BLaER1 treated with 17β-estradiol and CSF1 and Interleukin-3, amounts not matched to agents 10 nM and 100 nM (cell line): ENCODE measurements around the gene MDM1.
A peak's percentile ranks its signal among the peaks of the same experiment; 100 is the strongest.

ENCODE experiments used
- H3K27ac ChIP-seq, 11 experiments: shearing (Covaris generic); formaldehyde crosslinking; 2 replicates each; pipeline ENCODE4 v1.8.1; 2022
- H3K27me3 ChIP-seq, 11 experiments: shearing (Covaris generic); formaldehyde crosslinking; 2 replicates each; pipeline ENCODE4 v1.8.1; 2022
- H3K36me3 ChIP-seq, 11 experiments: shearing (Covaris generic); formaldehyde crosslinking; 2 replicates each; pipeline ENCODE4 v1.8.1; 2022
- H3K4me1 ChIP-seq, 10 experiments: shearing (Covaris generic); formaldehyde crosslinking; 2 replicates each; pipeline ENCODE4 v1.8.1; 2022
- H3K4me2 ChIP-seq, 11 experiments: shearing (Covaris generic); formaldehyde crosslinking; 2 replicates each; pipeline ENCODE4 v1.8.1; 2022
- H3K4me3 ChIP-seq, 10 experiments: shearing (Covaris generic); formaldehyde crosslinking; 2 replicates each; pipeline ENCODE4 v1.8.1; 2022
- H3K9ac ChIP-seq, 11 experiments: shearing (Covaris generic); formaldehyde crosslinking; 2 replicates each; pipeline ENCODE4 v1.8.1; 2022
- H3K9me3 ChIP-seq, 11 experiments: shearing (Covaris generic); formaldehyde crosslinking; replicated peaks in 1 of 11; 2 replicates each; pipeline ENCODE4 v1.8.1; 2022
- H4K20me1 ChIP-seq, 11 experiments: shearing (Covaris generic); formaldehyde crosslinking; 2 replicates each; pipeline ENCODE4 v1.8.1; 2022
- Cebpa-rat ChIP-seq, 11 experiments: shearing (Covaris generic); IDR thresholded peaks; 2 replicates each; pipeline ENCODE4 v1.8.1; 2022

MDM1 gene

DNA sequence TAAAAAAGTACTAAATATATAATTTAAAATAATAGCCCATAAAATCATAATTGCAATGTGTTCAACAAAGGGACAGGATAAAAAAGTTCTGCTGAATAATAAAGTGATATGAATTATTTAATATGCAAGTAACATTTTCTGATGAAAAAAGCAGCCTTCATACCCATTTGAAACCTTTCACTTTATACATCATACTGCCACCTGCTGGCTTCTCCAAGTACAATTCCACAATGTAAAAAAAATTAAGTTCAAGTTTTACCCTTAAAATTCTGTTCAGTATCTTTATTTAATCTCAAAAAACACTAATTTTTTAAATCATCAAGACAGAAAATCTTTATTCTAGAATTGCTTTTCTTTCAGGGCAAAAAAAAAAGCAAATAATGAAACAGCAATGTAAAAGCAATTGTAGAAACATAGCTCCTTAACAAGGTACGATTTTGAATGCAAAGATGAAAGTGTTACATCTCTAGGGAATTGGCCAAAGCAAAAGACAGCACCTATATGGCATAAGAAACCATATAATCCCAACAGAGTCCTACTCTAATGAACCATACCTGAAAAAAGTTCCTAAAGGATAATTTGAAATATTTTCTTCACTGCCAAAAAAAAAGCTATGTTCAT is 15.0 kb downstream of the MDM1 start:
- Histone ChIP-seq H3K4me3 (no peak overlapping the region), H3K4me2 (no peak overlapping the region), H4K20me1 (no peaks in the 10 kb centered on the region), H3K27ac (no peak overlapping the region), H3K27me3 (no peaks in the 10 kb centered on the region), H3K4me1 (no peaks in the 10 kb centered on the region), H3K9ac (no peak overlapping the region), H3K36me3 (peaks cover 25 to 48% (median 36%) of the 10 kb centered on the region in 11 experiments), H3K9me3 (no peaks in the 10 kb centered on the region)
- TF ChIP-seq Cebpa-rat (IDR thresholded peaks at IDR 0.05): no peak

- Histone ChIP-seq H3K4me2 (no peak overlapping the region), H4K20me1 (no peaks in the 10 kb centered on the region), H3K27ac (no peak overlapping the region), H3K36me3 (peaks cover 78 to 100% (median 89%) of the 10 kb centered on the region in 11 experiments), H3K4me1 (no peaks in the 10 kb centered on the region), H3K9ac (no peak overlapping the region), H3K4me3 (no peak overlapping the region), H3K9me3 (peaks cover 0 to 12% (median 0%) of the 10 kb centered on the region in 11 experiments; a peak in 6 of 22 replicates), H3K27me3 (no peaks in the 10 kb centered on the region)
- TF ChIP-seq Cebpa-rat (IDR thresholded peaks at IDR 0.05): no peak
Observed at GRCh38 chr12:68310370-68310769, 21.8 kb downstream of the MDM1 start.

- H3K27ac ChIP-seq: no peak overlapping the region
- no peaks in the 10 kb centered on the region for H3K27me3 ChIP-seq
- H3K9ac ChIP-seq: no peak overlapping the region
- H3K9me3 ChIP-seq: peaks cover 0 to 12% (median 0%) of the 10 kb centered on the region in 11 experiments; a peak in 6 of 22 replicates
- no peak overlapping the region for H3K4me3 ChIP-seq
- no peaks in the 10 kb centered on the region for H4K20me1 ChIP-seq
- peaks cover 63 to 98% (median 86%) of the 10 kb centered on the region in 11 experiments for H3K36me3 ChIP-seq
- H3K4me2 ChIP-seq: no peak overlapping the region
- H3K4me1 ChIP-seq: peaks cover 0 to 4% (median 0%) of the 10 kb centered on the region in 10 experiments; a peak in 4 of 20 replicates
- no peak for TF ChIP-seq Cebpa-rat (IDR thresholded peaks at IDR 0.05)
Observed at GRCh38 chr12:68306564-68306963, 25.6 kb downstream of the MDM1 start.

DNA sequence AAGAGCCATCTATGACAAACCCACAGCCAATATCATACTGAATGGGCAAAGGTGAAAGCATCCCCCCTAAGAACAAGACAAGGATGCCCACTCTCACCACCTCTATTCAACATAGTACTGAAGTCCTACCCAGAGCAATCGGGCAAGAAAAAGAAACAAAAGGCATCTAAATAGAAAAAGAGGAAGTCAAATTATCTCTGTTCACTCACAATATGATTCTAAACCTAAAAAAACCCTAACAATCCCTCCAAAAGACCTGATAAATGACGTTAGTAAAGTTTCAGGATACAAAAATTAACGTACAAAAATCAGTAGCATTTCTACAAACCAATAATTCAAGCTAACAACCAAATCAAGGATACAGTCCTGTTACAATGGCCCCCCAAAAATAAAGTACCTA is 26.9 kb downstream of the MDM1 start:
- Histone ChIP-seq H3K27ac (no peak overlapping the region), H3K4me2 (no peak overlapping the region), H3K4me3 (no peak overlapping the region), H3K27me3 (no peaks in the 10 kb centered on the region), H3K4me1 (peaks cover 0 to 4% (median 0%) of the 10 kb centered on the region in 10 experiments; a peak in 4 of 20 replicates), H3K9ac (no peak overlapping the region), H3K36me3 (peaks cover 63 to 98% (median 86%) of the 10 kb centered on the region in 11 experiments), H3K9me3 (peaks cover under 1 to 17% (median 5%) of the 10 kb centered on the region in 11 experiments; a peak in 16 of 22 replicates), H4K20me1 (no peaks in the 10 kb centered on the region)
- no peak for TF ChIP-seq Cebpa-rat (IDR thresholded peaks at IDR 0.05)

DNA sequence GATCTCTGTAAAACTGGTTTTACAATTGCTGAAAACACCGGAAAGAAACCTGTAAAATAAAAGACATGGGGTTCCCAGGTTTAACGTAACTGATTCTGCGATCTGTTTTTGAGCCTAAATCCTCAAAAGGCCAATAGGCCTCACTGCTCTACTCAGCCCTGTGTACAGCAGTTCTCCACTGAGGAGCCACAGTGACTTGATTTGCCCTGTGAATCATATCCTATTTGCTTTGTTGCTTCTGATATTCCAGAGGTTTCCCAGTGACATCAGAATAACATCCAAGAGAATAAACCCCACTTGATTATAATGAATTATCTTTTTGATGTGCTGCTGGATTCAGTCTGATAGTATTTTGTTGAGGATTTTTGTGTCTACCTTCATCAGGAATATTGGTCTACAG is 27.5 kb downstream of the MDM1 start:
- Histone ChIP-seq H3K4me2 (no peak overlapping the region), H3K4me1 (peaks cover 0 to 4% (median 0%) of the 10 kb centered on the region in 10 experiments; a peak in 4 of 20 replicates), H3K27ac (no peak overlapping the region), H3K4me3 (no peak overlapping the region), H3K27me3 (no peaks in the 10 kb centered on the region), H3K9ac (no peak overlapping the region), H4K20me1 (no peaks in the 10 kb centered on the region), H3K36me3 (peaks cover 63 to 98% (median 86%) of the 10 kb centered on the region in 11 experiments), H3K9me3 (peaks cover 7 to 24% (median 11%) of the 10 kb centered on the region in 11 experiments; a peak in 20 of 22 replicates)
- no peak for TF ChIP-seq Cebpa-rat (IDR thresholded peaks at IDR 0.05)

DNA sequence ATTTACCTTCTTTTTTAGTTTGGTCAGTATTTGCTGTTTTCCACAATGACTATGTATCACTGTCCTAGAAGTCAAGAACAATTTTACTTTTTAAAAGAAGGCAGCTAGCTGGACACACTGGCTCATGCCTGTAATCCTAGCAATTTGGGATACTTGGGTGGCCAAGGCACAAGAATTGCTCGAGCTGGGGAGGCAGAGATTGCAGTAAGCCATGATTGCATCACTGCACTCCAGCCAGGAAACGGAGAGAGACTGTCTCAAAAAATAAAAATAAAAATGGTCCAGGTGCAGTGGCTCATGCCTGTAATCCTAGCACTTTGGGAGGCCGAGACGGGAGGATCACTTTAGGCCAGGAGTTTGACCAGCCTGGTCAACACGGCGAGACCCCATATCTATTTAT is 28.3 kb downstream of the MDM1 start:
- H3K4me1 ChIP-seq: peaks cover 0 to 4% (median 0%) of the 10 kb centered on the region in 10 experiments; a peak in 4 of 20 replicates
- peaks cover 63 to 98% (median 84%) of the 10 kb centered on the region in 11 experiments for H3K36me3 ChIP-seq
- H4K20me1 ChIP-seq: no peaks in the 10 kb centered on the region
- H3K9me3 ChIP-seq: peaks cover 10 to 30% (median 17%) of the 10 kb centered on the region in 11 experiments; a peak in 20 of 22 replicates
- H3K4me3 ChIP-seq: no peak overlapping the region
- H3K4me2 ChIP-seq: no peak overlapping the region; a peak in 1 of 22 replicates
- no peak overlapping the region for H3K27ac ChIP-seq
- H3K27me3 ChIP-seq: no peaks in the 10 kb centered on the region
- TF ChIP-seq Cebpa-rat (IDR thresholded peaks at IDR 0.05): peak in 3 of 11 experiments; percentile 18 to 60 (median 22); a peak in 1 of 22 replicates
- H3K9ac ChIP-seq: no peak overlapping the region

GRCh38 chr12:68297929-68298328 is 34.2 kb downstream of the MDM1 start:
- Histone ChIP-seq H4K20me1 (no peaks in the 10 kb centered on the region), H3K9me3 (peaks cover 10 to 23% (median 16%) of the 10 kb centered on the region in 11 experiments; a peak in 20 of 22 replicates), H3K9ac (no peak overlapping the region), H3K27ac (no peak overlapping the region), H3K27me3 (no peaks in the 10 kb centered on the region), H3K36me3 (peaks cover 44 to 87% (median 63%) of the 10 kb centered on the region in 11 experiments), H3K4me2 (no peak overlapping the region), H3K4me3 (no peak overlapping the region), H3K4me1 (no peaks in the 10 kb centered on the region)
- TF ChIP-seq Cebpa-rat (IDR thresholded peaks at IDR 0.05): no peak

GRCh38 chr12:68294251-68294650 is 37.9 kb downstream of the MDM1 start:
- Histone ChIP-seq H4K20me1 (no peaks in the 10 kb centered on the region), H3K27me3 (no peaks in the 10 kb centered on the region), H3K9me3 (peaks cover 0 to 6% (median 2%) of the 10 kb centered on the region in 11 experiments; a peak in 10 of 22 replicates), H3K4me3 (no peak overlapping the region), H3K4me1 (no peaks in the 10 kb centered on the region), H3K4me2 (no peak overlapping the region), H3K27ac (no peak overlapping the region), H3K36me3 (peaks cover 13 to 57% (median 28%) of the 10 kb centered on the region in 11 experiments), H3K9ac (no peak overlapping the region)
- no peak for TF ChIP-seq Cebpa-rat (IDR thresholded peaks at IDR 0.05)

DNA sequence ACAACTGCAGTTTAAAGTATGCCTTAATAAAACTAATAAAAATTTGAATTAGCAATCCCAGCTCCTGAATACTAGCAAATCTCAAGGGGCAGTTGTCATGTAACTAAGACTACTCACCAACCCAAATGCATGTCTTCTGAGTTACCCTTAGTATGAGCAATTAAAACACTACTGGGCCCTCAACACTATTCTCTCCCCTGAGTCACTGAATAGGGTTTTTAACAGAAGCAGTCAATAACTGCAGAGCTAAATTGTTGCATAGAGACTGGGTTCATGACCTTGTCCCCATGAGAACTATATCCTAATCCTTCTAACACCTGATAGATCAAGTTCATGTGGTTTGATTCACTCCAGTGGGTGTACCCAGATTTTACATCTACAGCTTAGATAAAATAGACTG is 38.8 kb downstream of the MDM1 start:
- no peaks in the 10 kb centered on the region for H3K27me3 ChIP-seq
- H3K4me1 ChIP-seq: no peaks in the 10 kb centered on the region
- H3K4me3 ChIP-seq: no peak overlapping the region
- H3K4me2 ChIP-seq: no peak overlapping the region
- no peak overlapping the region for H3K27ac ChIP-seq
- H4K20me1 ChIP-seq: no peaks in the 10 kb centered on the region
- no peak for TF ChIP-seq Cebpa-rat (IDR thresholded peaks at IDR 0.05)
- peaks cover 0 to 2% (median 0%) of the 10 kb centered on the region in 11 experiments; a peak in 1 of 22 replicates for H3K9me3 ChIP-seq
- no peak overlapping the region for H3K9ac ChIP-seq
- H3K36me3 ChIP-seq: peaks cover 6 to 48% (median 19%) of the 10 kb centered on the region in 11 experiments
